Measurements from ENCODE around the gene KCNJ15. TPM values are rescaled to one million over a fixed set of nuclear protein-coding genes. Genes with fewer than 3 reads are reported as not detected.

The KCNJ15 gene
- total and polyA plus RNA-seq, 2 experiments from 2014 or later = not detected

- no peak overlapping the region for H3K4me3 ChIP-seq
- H3K36me3 ChIP-seq = no peaks in the 10 kb centered on the region
- DNase-seq (ENCODE audit: low read depth in 1 of 2, low spot score in 1 of 2) = no peak
- H3K27ac ChIP-seq = no peak overlapping the region
- H3K27me3 ChIP-seq = no peaks in the 10 kb centered on the region
- no peaks in the 10 kb centered on the region for H3K9me3 ChIP-seq (ENCODE audit: low read depth)
- H3K4me1 ChIP-seq (ENCODE audit: low read depth) = no peaks in the 10 kb centered on the region
- TF ChIP-seq CTCF (IDR thresholded peaks at IDR 0.05; ENCODE audit: low read depth, low read length) = no peak
Measured at GRCh38 chr21:38249696-38250278, 7.0 kb upstream of the KCNJ15 start.

GRCh38 chr21:38250991-38251418 is 5.8 kb upstream of the KCNJ15 start:
- Histone ChIP-seq H3K27ac (no peak overlapping the region), H3K4me1 (ENCODE audit: low read depth) (no peaks in the 10 kb centered on the region), H3K4me3 (no peak overlapping the region), H3K36me3 (no peaks in the 10 kb centered on the region), H3K9me3 (ENCODE audit: low read depth) (no peaks in the 10 kb centered on the region), H3K27me3 (no peaks in the 10 kb centered on the region)
- no peak for DNase-seq (ENCODE audit: low read depth in 1 of 2, low spot score in 1 of 2)
- TF ChIP-seq CTCF (IDR thresholded peaks at IDR 0.05; ENCODE audit: low read depth, low read length) = no peak

- no peaks in the 10 kb centered on the region for H3K36me3 ChIP-seq
- H3K4me1 ChIP-seq (ENCODE audit: low read depth) = no peaks in the 10 kb centered on the region
- no peak overlapping the region for H3K27ac ChIP-seq
- no peaks in the 10 kb centered on the region for H3K9me3 ChIP-seq (ENCODE audit: low read depth)
- DNase-seq (ENCODE audit: low read depth in 1 of 2, low spot score in 1 of 2) = no peak
- peaks cover 4% of the 10 kb centered on the region for H3K27me3 ChIP-seq
- no peak for TF ChIP-seq CTCF (IDR thresholded peaks at IDR 0.05; ENCODE audit: low read depth, low read length)
- H3K4me3 ChIP-seq = no peak overlapping the region
Measured at GRCh38 chr21:38254970-38255369, 1.8 kb upstream of the KCNJ15 start.

GRCh38 chr21:38255571-38256117 is 1.1 kb upstream of the KCNJ15 start:
- Histone ChIP-seq H3K4me3 (no peak overlapping the region), H3K27ac (no peak overlapping the region), H3K36me3 (no peaks in the 10 kb centered on the region), H3K9me3 (ENCODE audit: low read depth) (no peaks in the 10 kb centered on the region), H3K27me3 (peaks cover 4% of the 10 kb centered on the region), H3K4me1 (ENCODE audit: low read depth) (no peaks in the 10 kb centered on the region)
- DNase-seq (ENCODE audit: low read depth in 1 of 2, low spot score in 1 of 2) = no peak
- TF ChIP-seq CTCF (IDR thresholded peaks at IDR 0.05; ENCODE audit: low read depth, low read length) = no peak

GRCh38 chr21:38257667-38258066 is 876 bp downstream of the KCNJ15 start:
- no peaks in the 10 kb centered on the region for H3K4me1 ChIP-seq (ENCODE audit: low read depth)
- H3K27me3 ChIP-seq = peaks cover 4% of the 10 kb centered on the region
- H3K27ac ChIP-seq = no peak overlapping the region
- no peaks in the 10 kb centered on the region for H3K9me3 ChIP-seq (ENCODE audit: low read depth)
- H3K4me3 ChIP-seq = no peak overlapping the region
- no peak for TF ChIP-seq CTCF (IDR thresholded peaks at IDR 0.05; ENCODE audit: low read depth, low read length)
- DNase-seq (ENCODE audit: low read depth in 1 of 2, low spot score in 1 of 2) = no peak
- no peaks in the 10 kb centered on the region for H3K36me3 ChIP-seq
